HepG2 (cell line): ENCODE results near the gene STK40. TPM values are rescaled to one million over a fixed set of nuclear protein-coding genes. Genes with fewer than 3 reads are reported as not detected.

Experiments used
- BRCA1 ChIP-seq: sonication (generic); formaldehyde crosslinking; IDR thresholded peaks from 2 replicates; pipeline ENCODE4 v1.4.0; 2020; ENCODE audit warnings: missing genetic modification reagents
- GABPA ChIP-seq, 2 experiments: IDR thresholded peaks; 2 replicates each; pipeline ENCODE4 v1.6.1; 2011 to 2016; ENCODE audit warnings: low read depth in 2 of 2, low read length in 1 of 2, missing biosample characterization in 1 of 2, missing genetic modification characterization in 1 of 2
- HNF4A ChIP-seq: sonication (generic); formaldehyde crosslinking; IDR thresholded peaks from 2 replicates; pipeline ENCODE4 v1.4.0; 2020; ENCODE audit warnings: missing genetic modification reagents
- HNF4G ChIP-seq, 2 experiments: sonication (generic) in 1 of 2; formaldehyde crosslinking in 1 of 2; IDR thresholded peaks; 2 replicates each; pipeline versions ENCODE4 v1.4.0 to v1.6.1; 2011 to 2020; ENCODE audit warnings: borderline replicate concordance in 2 of 2, low read depth in 2 of 2, mild to moderate bottlenecking in 2 of 2, low read length in 1 of 2, missing genetic modification reagents in 1 of 2, moderate library complexity in 1 of 2
- KDM5B ChIP-seq: sonication (generic); formaldehyde crosslinking; IDR thresholded peaks from 2 replicates; pipeline ENCODE4 v1.4.0; 2020; ENCODE audit warnings: missing genetic modification reagents, mild to moderate bottlenecking, borderline replicate concordance
- KLF6 ChIP-seq: IDR thresholded peaks from 2 replicates; pipeline ENCODE4 v1.8.0; 2016; ENCODE audit warnings: missing biosample characterization, missing genetic modification reagents
- PHB2 ChIP-seq: fragments of 450-650 bp; IDR thresholded peaks from 2 replicates; pipeline ENCODE4 v1.6.1; 2018; ENCODE audit not compliant: partially characterized antibody
- POLR2A ChIP-seq, 2 experiments: IDR thresholded peaks; 2 replicates each; pipeline ENCODE4 v1.6.1; 2011; ENCODE audit warnings: low read depth in 2 of 2, low read length in 2 of 2, mild to moderate bottlenecking in 1 of 2, moderate library complexity in 1 of 2; ENCODE audit not compliant: insufficient read depth in 1 of 2
- REST ChIP-seq, 2 experiments: IDR thresholded peaks; 2 replicates each; pipeline ENCODE4 v1.6.1; 2011 to 2012; ENCODE audit warnings: low read length in 2 of 2, borderline replicate concordance in 1 of 2, low read depth in 1 of 2, mild to moderate bottlenecking in 1 of 2, moderate library complexity in 1 of 2
- ZKSCAN5 ChIP-seq: sonication (generic); formaldehyde crosslinking; IDR thresholded peaks from 2 replicates; pipeline ENCODE4 v1.5.1; 2020; ENCODE audit warnings: mild to moderate bottlenecking, missing genetic modification reagents
- ZMYM3 ChIP-seq: sonication (generic); formaldehyde crosslinking; IDR thresholded peaks from 2 replicates; pipeline ENCODE4 v1.5.1; 2020; ENCODE audit warnings: mild to moderate bottlenecking, missing genetic modification reagents
- ZNF275 ChIP-seq: sonication (generic); formaldehyde crosslinking; IDR thresholded peaks from 2 replicates; pipeline ENCODE4 v1.8.0; 2022; ENCODE audit warnings: missing genetic modification reagents, mild to moderate bottlenecking, inconsistent platforms, borderline replicate concordance
- ZNF646 ChIP-seq: sonication (generic); formaldehyde crosslinking; IDR thresholded peaks from 2 replicates; pipeline ENCODE4 v1.9.0; 2021; ENCODE audit warnings: mild to moderate bottlenecking, missing genetic modification reagents
- ZNF839 ChIP-seq: sonication (generic); formaldehyde crosslinking; IDR thresholded peaks from 2 replicates; pipeline ENCODE4 v1.4.0; 2020; ENCODE audit warnings: missing genetic modification reagents, mild to moderate bottlenecking, borderline replicate concordance
- polyA plus RNA-seq, 8 experiments: library from polyadenylated mRNA; depleted of rRNA in 3 of 8; stranded (reverse) in 7 of 8; unstranded in 1 of 8; fragments of >200 nt; fragmentation: Illumina TruSeq in 4 of 8; extraction: Trizol in 4 of 8; gene quantifications; 2 replicates each; pipeline versions ENCODE4 v1.2.1 to v1.2.3, GENCODE V29; 2011 to 2016; ENCODE audit warnings: low read depth in 4 of 8, missing spikeins in 1 of 8, mixed read lengths in 1 of 8; ENCODE audit not compliant: insufficient read depth in 1 of 8
- total RNA-seq, 5 experiments: library from RNA; depleted of rRNA; stranded (reverse); fragments of >200 nt; fragmentation: Illumina TruSeq; extraction: Trizol; gene quantifications; 2 replicates each; pipeline ENCODE4 v1.2.3, GENCODE V29; 2016; ENCODE audit warnings: low read depth in 1 of 5

STK40 gene
- total and polyA plus RNA-seq, 2 of the 13 experiments (the other 11 are each of a cell fraction or from before 2014, with no cell fraction given): 33.8 to 35.1 TPM

GRCh38 chr1:36323636-36324352 lies 61.9 kb downstream of the STK40 start, which contains the start of gene EVA1B (continued):
- TF ChIP-seq REST (IDR thresholded peaks at IDR 0.05; ENCODE audit: borderline replicate concordance in 1 of 2, low read depth in 1 of 2, low read length in 2 of 2): peak in 1 of 2 experiments; percentile 7; a peak in 1 of 4 replicates
- TF ChIP-seq ZKSCAN5 (CRISPR knock-in tag): no peak
- peak; percentile 54 for TF ChIP-seq ZMYM3 (CRISPR knock-in tag)
- no peak for TF ChIP-seq ZNF839 (CRISPR knock-in tag)
- TF ChIP-seq HNF4G (IDR thresholded peaks at IDR 0.05; ENCODE audit: borderline replicate concordance, low read depth, low read length): peak; percentile 7; the same call in 1 of the 2 replicates
- TF ChIP-seq HNF4G (CRISPR knock-in tag; IDR thresholded peaks at IDR 0.05; ENCODE audit: borderline replicate concordance, low read depth): no peak
- peak; percentile 94 to 95 for TF ChIP-seq POLR2A (IDR thresholded peaks at IDR 0.05; ENCODE audit: insufficient read depth in 1 of 2, low read depth in 2 of 2, low read length in 2 of 2)
- TF ChIP-seq ZNF646: 0 out of 2 replicates have a peak, but pooled peaks have one; percentile 25
- peak; percentile 70; the same call in 1 of the 2 replicates for TF ChIP-seq KDM5B (CRISPR knock-in tag)
- peak; percentile 39; the same call in 1 of the 2 replicates for TF ChIP-seq ZNF275 (CRISPR knock-in tag)
- peak; percentile 52 for TF ChIP-seq HNF4A (CRISPR knock-in tag)
- peak; percentile 75 for TF ChIP-seq BRCA1
- 0 out of 2 replicates have a peak, but pooled peaks have one; percentile 3 for TF ChIP-seq GABPA (IDR thresholded peaks at IDR 0.05; ENCODE audit: low read depth, low read length)
- TF ChIP-seq GABPA (CRISPR knock-in tag; IDR thresholded peaks at IDR 0.05; ENCODE audit: low read depth): no peak
- peak; percentile 60; the same call in 1 of the 2 replicates for TF ChIP-seq KLF6 (CRISPR knock-in tag)
- no peak for TF ChIP-seq PHB2
